GM13976 (cell line): Measurements from ENCODE around the gene AQP7.

ENCODE experiments used
- DNase-seq: peaks from one replicate; pipeline ENCODE4 v3.0.0; 2012; ENCODE audit warnings: low spot score
- in situ Hi-C: fragments of 300-500 bp; cut with MboI; formaldehyde crosslinking; loops from one replicate; pipeline ENCODE4 v1.12.0; 2022; ENCODE audit warnings: low sequenced_read_pairs, mixed read lengths, inconsistent platforms; ENCODE audit not compliant: unreplicated experiment
- TF ChIP-seq, protein P1 (sequence below): IDR thresholded peaks from 2 replicates; pipeline ENCODE4 v1.5.1; 2012; ENCODE audit warnings: borderline replicate concordance, mild to moderate bottlenecking; ENCODE audit not compliant: insufficient read depth; ENCODE audit errors: extremely low read depth, missing control alignments, control extremely low read depth

AQP7 gene

DNA sequence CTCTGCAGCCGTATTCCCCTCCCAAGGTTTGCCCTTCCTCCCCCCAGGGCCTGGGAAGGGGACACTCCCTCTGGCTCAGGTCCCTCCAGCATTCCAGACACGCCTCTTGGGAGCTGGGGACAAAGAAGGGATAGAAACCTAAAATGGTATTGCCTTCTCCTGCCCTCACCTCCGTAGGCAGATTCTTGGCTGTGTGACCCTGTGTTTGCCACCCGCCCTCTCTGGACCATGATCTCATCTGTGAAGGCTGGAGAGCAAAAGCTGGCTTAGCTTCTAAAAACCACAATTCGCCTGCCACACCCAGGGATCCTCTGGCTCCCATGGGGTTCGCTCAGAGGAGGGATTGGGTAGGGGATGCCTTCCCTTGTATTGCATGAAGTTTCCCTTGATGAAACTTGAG, 37.4 kb upstream of the AQP7 start:
- DNase-seq, result no peak
- in situ Hi-C loops, result no loop called here
- TF ChIP-seq, protein P1, sequence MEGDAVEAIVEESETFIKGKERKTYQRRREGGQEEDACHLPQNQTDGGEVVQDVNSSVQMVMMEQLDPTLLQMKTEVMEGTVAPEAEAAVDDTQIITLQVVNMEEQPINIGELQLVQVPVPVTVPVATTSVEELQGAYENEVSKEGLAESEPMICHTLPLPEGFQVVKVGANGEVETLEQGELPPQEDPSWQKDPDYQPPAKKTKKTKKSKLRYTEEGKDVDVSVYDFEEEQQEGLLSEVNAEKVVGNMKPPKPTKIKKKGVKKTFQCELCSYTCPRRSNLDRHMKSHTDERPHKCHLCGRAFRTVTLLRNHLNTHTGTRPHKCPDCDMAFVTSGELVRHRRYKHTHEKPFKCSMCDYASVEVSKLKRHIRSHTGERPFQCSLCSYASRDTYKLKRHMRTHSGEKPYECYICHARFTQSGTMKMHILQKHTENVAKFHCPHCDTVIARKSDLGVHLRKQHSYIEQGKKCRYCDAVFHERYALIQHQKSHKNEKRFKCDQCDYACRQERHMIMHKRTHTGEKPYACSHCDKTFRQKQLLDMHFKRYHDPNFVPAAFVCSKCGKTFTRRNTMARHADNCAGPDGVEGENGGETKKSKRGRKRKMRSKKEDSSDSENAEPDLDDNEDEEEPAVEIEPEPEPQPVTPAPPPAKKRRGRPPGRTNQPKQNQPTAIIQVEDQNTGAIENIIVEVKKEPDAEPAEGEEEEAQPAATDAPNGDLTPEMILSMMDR, result no peak

DNA sequence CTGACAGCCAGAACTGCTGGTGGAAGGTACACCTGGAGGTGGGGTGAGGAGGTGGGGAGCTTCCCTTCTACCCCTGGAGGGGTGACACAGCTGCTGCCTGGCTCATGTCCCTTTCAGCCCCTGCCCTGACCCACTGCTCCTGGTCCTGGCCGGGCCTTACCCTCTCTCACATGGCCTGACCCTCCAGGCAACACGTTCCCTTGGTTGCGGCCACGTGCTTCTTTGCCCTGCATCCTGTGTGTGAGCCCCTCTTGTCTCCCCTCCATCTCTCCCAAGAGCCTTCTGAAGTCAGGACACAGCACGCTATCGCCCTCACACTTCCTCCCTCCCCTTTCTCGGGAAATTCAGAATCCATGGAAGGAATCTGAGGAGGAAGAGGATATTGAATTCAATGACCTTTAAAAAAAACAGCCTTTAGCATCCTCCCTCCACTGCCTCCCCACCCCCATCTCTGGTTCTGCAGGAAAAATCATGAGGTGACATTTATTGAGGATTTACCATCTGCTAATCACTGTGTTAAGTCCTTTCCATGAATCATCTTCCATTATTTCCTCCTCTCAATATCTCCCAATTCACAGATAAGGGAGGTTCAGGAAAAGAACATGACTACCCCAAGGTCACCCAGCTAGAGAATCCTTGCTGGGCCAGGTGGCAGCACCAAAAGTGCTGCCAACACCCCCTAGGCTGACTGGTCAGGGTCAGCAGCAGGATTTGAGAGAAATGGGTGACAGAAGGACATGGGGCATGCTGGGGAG, 36.7 kb upstream of the AQP7 start:
- in situ Hi-C loops, result no loop called here
- DNase-seq, result no peak
- TF ChIP-seq, protein P1, result no peak

DNA sequence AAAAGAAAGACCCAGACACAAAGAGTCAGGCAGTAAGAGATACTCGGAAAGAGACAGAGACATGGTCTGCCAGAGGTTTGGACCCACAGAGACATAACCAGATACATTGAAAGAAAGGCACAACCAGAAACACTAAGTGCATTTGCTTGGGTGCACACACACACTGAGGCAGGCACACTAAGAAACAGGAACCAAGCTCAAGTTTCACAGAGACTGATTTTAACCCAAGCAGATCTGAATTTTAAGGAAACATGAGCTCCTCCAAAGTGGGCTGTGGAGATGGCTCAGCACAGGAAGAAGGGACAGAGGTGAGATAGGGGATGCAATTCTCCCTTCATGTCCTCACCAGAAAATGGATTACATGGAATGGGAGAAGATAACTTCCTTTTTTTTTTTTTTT, 35.5 kb upstream of the AQP7 start:
- in situ Hi-C loops, result no loop called here
- no peak for DNase-seq
- TF ChIP-seq, protein P1, result no peak

DNA sequence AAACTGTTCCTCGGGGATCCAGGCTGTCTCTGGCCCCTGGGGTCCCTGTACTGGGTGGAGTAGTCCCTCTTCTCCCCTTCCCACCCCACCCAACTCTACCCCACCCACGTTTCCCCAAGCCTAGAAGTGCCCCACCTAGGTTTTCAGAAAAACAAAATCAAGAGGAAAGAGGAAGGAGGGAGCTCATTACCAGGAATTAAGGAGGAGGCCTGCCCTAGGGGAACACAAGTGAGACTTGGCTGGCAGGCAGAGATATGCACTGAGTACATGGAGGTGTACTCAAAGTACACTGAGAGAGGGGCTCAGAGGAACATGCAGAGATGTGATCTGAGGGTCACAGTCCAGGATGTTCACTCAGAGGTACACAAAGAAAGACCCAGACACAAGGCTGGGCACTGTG, 34.8 kb upstream of the AQP7 start:
- in situ Hi-C loops, result no loop called here
- no peak for DNase-seq
- TF ChIP-seq, protein P1, result no peak

DNA sequence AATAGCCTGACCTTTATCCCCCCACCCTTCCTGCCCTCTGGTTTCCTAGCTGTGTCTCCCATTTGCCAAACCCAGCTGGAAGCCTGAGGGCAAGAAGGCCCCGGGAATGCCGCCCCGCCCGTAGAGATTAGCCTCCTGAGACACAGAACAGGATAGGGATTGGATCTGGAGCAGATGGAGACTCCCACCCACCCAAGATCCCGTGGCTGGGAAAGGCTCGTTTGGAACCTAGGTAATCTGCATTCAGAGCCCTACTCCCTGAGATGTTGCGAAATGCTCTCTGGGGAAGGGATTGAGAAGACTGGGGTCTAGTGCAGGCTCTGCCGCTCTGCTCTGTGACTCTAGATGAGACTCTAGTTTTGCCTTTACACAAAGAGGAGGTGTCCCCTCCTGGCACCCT, 34.1 kb upstream of the AQP7 start:
- TF ChIP-seq, protein P1, result no peak
- DNase-seq, result no peak
- in situ Hi-C loops, result no loop called here

DNA sequence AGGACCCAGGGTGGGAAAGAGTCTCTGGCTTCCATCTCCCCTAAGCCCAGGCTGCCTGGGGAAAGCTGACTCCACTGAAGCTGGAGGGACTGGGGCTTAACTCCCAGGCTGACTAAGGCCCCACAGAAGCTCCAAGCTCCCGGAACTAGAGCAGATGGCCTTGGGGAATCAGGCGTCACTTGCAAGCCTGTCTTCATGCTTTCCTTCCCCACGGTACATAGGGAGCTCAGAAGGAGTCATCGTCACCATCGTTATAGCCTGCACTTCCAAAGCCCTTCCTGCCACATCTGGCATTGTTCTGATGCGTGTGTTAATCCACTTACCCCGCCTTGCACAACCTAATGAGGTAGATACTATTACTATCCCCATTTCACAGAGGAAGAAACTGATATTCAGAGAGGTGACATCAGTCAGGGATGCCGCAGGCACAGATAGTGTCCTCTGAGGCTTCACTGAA, 33.5 kb upstream of the AQP7 start:
- TF ChIP-seq, protein P1, result no peak
- DNase-seq, result no peak
- in situ Hi-C loops, result no loop called here
